Peyer's patch (tissue), 4 donors: Measurements from ENCODE around the gene ACTL6B. TPM values are rescaled to one million over a fixed set of nuclear protein-coding genes. Genes with fewer than 3 reads are reported as not detected.

Experiments used
- DNase-seq, 3 donors: peaks; one replicate each; pipeline ENCODE4 v3.0.0-alpha.2; 2017 to 2019
- H3K27ac ChIP-seq, 4 donors: fragments of 200-600 bp; sonication (generic); one replicate each; pipeline ENCODE4 v1.5.1; 2016 to 2019
- H3K27me3 ChIP-seq, 2 donors: fragments of 200-600 bp; sonication (generic); one replicate each; pipeline ENCODE4 v1.5.1; 2019
- H3K36me3 ChIP-seq, 3 donors: fragments of 200-600 bp; sonication (generic); one replicate each; pipeline ENCODE4 v1.5.1; 2016 to 2019
- H3K4me1 ChIP-seq, 4 donors: fragments of 200-600 bp; sonication (generic); one replicate each; pipeline ENCODE4 v1.5.1; 2016 to 2019
- H3K4me3 ChIP-seq, 4 donors: fragments of 200-600 bp; sonication (generic); 1 replicate in 3 of 4; 2 replicates in 1 of 4; pipeline ENCODE4 v1.5.1; 2016 to 2019; ENCODE audit warnings: mild to moderate bottlenecking in 1 of 4
- H3K9me3 ChIP-seq, 4 donors: fragments of 200-600 bp; sonication (generic); one replicate each; pipeline ENCODE4 v1.5.1; 2016 to 2019; ENCODE audit warnings: mild to moderate bottlenecking in 1 of 4
- CTCF ChIP-seq, 6 experiments: fragments of 450-650 bp in 4 of 6; fragments of 200-600 bp in 2 of 6; sonication (generic) in 1 of 6; IDR thresholded peaks; one replicate each; pipeline ENCODE4 v1.5.1; 2017 to 2019; ENCODE audit warnings: antibody characterized with exemption in 6 of 6, mild to moderate bottlenecking in 3 of 6, moderate library complexity in 1 of 6
- POLR2A ChIP-seq, 2 donors: fragments of 450-650 bp; IDR thresholded peaks; one replicate each; pipeline ENCODE4 v1.5.1; 2017; ENCODE audit warnings: antibody characterized with exemption in 2 of 2, mild to moderate bottlenecking in 2 of 2, moderate library complexity in 2 of 2
- total RNA-seq, 4 donors: library from RNA; depleted of rRNA; stranded (reverse); fragments of >200 nt; gene quantifications; one replicate each; pipeline ENCODE4 v1.1.0, GENCODE V29; 2016

Gene ACTL6B
- total RNA-seq, 4 donors from 2014 or later = not detected

- TF ChIP-seq POLR2A (IDR thresholded peaks at IDR 0.05) = no peak
- TF ChIP-seq CTCF (IDR thresholded peaks at IDR 0.05) = no peak
- peak in 1 of 3 donors; percentile 49 for DNase-seq
- Histone ChIP-seq H3K27ac (peak overlapping the region in 3 of 4 donors; percentile 22 to 37 (median 30)), H3K9me3 (no peaks in the 10 kb centered on the region), H3K4me3 (no peak overlapping the region), H3K27me3 (no peaks in the 10 kb centered on the region), H3K4me1 (peaks cover 0 to 36% (median 2%) of the 10 kb centered on the region in 4 donors), H3K36me3 (peaks cover 0 to 80% (median 0%) of the 10 kb centered on the region in 3 donors)
Measured at GRCh38 chr7:100679129-100679926, 23.1 kb upstream of the ACTL6B start.

- Histone ChIP-seq H3K36me3 (peaks cover 0 to 71% (median 0%) of the 10 kb centered on the region in 3 donors), H3K27ac (no peak overlapping the region), H3K9me3 (no peaks in the 10 kb centered on the region), H3K4me1 (peaks cover 0 to 36% (median 2%) of the 10 kb centered on the region in 4 donors), H3K27me3 (no peaks in the 10 kb centered on the region), H3K4me3 (no peak overlapping the region)
- DNase-seq = peak in 1 of 3 donors; percentile 49
- no peak for TF ChIP-seq POLR2A (IDR thresholded peaks at IDR 0.05)
- no peak for TF ChIP-seq CTCF (IDR thresholded peaks at IDR 0.05)
Measured at GRCh38 chr7:100678291-100678984, 22.2 kb upstream of the ACTL6B start.

GRCh38 chr7:100677308-100678267 is 21.3 kb upstream of the ACTL6B start:
- no peak overlapping the region for H3K27ac ChIP-seq
- H3K9me3 ChIP-seq = no peaks in the 10 kb centered on the region
- no peak overlapping the region for H3K4me3 ChIP-seq
- peak in 1 of 3 donors; percentile 50 for DNase-seq
- H3K27me3 ChIP-seq = no peaks in the 10 kb centered on the region
- H3K4me1 ChIP-seq = peaks cover 0 to 36% (median 2%) of the 10 kb centered on the region in 4 donors
- TF ChIP-seq CTCF (IDR thresholded peaks at IDR 0.05) (no peak), POLR2A (IDR thresholded peaks at IDR 0.05) (no peak)
- H3K36me3 ChIP-seq = peaks cover 0 to 62% (median 0%) of the 10 kb centered on the region in 3 donors

GRCh38 chr7:100676501-100677306 is 20.5 kb upstream of the ACTL6B start:
- H3K36me3 ChIP-seq = peaks cover 0 to 53% (median 0%) of the 10 kb centered on the region in 3 donors
- peak in 1 of 3 donors; percentile 52 for DNase-seq
- TF ChIP-seq POLR2A (IDR thresholded peaks at IDR 0.05) = no peak
- no peak for TF ChIP-seq CTCF (IDR thresholded peaks at IDR 0.05)
- H3K4me3 ChIP-seq = peak overlapping the region in 3 of 4 donors; percentile 73 to 88 (median 83)
- H3K4me1 ChIP-seq = peaks cover 0 to 36% (median 2%) of the 10 kb centered on the region in 4 donors
- no peaks in the 10 kb centered on the region for H3K27me3 ChIP-seq
- H3K9me3 ChIP-seq = no peaks in the 10 kb centered on the region
- H3K27ac ChIP-seq = peak overlapping the region; percentile 95 to 97 (median 96)
